Measurements from ENCODE around the gene PPM1D.

PPM1D gene

DNA sequence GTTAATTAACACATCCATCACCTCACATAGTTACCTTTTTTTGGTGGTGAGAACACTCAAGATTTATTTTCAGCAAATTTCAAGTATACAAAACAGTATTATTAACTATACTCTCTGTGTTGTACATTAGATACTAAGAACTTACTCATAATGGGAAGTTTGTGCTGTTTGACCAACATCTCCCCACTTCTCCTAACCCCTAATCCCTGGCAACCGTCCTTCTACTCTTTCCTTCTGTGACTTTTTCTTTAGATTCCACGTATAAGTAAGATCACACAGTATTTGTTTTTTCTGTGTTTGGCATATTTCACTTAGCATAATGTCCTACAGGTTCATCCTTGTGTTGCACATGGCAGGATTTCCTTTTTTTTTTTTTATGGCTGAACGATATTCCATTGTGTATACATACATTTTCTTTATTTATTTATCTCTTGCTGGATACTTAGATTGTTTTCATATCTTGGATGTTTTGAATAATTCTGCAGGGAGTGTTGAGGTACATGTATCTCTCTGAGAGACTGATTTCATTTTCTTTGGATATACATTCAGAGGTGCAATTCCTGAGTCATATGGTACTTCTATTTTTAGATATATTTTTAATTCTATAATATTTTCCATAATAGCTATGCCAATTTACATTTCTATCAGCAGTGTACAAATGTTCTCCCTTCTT is 19.0 kb downstream of the PPM1D start:
- H3F3A ChIP-seq (ENCODE audit: control insufficient read depth, insufficient read depth): peaks cover 4% of the 10 kb centered on the region; the same call in 1 of the 2 replicates
- no peaks in the 10 kb centered on the region for H3K9me3 ChIP-seq (ENCODE audit: control insufficient read depth, insufficient read depth, low read length)
- peaks cover 6% of the 10 kb centered on the region for H4K20me1 ChIP-seq (ENCODE audit: control insufficient read depth, insufficient read depth, low read depth, low read length)
- H3K36me3 ChIP-seq (ENCODE audit: control insufficient read depth, low read length): peaks cover 7% of the 10 kb centered on the region
- no peak overlapping the region for H3K4me2 ChIP-seq (ENCODE audit: low read length)
- peaks cover 96% of the 10 kb centered on the region for H3K79me2 ChIP-seq (ENCODE audit: control insufficient read depth, low read length)
- TF ChIP-seq EZH2phosphoT487 (IDR thresholded peaks at IDR 0.05; ENCODE audit: borderline replicate concordance, low read length): no peak
- TF ChIP-seq, protein P1, sequence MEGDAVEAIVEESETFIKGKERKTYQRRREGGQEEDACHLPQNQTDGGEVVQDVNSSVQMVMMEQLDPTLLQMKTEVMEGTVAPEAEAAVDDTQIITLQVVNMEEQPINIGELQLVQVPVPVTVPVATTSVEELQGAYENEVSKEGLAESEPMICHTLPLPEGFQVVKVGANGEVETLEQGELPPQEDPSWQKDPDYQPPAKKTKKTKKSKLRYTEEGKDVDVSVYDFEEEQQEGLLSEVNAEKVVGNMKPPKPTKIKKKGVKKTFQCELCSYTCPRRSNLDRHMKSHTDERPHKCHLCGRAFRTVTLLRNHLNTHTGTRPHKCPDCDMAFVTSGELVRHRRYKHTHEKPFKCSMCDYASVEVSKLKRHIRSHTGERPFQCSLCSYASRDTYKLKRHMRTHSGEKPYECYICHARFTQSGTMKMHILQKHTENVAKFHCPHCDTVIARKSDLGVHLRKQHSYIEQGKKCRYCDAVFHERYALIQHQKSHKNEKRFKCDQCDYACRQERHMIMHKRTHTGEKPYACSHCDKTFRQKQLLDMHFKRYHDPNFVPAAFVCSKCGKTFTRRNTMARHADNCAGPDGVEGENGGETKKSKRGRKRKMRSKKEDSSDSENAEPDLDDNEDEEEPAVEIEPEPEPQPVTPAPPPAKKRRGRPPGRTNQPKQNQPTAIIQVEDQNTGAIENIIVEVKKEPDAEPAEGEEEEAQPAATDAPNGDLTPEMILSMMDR (IDR thresholded peaks at IDR 0.05; ENCODE audit: low read depth, low read length, poor library complexity, severe bottlenecking): no peak
- no peaks in the 10 kb centered on the region for H3K9me2 ChIP-seq (replicated peaks; ENCODE audit: control insufficient read depth, low read length)
- no peak overlapping the region for H3K27ac ChIP-seq (ENCODE audit: low read depth, low read length)
- no peaks in the 10 kb centered on the region for H3K27me3 ChIP-seq (ENCODE audit: control insufficient read depth, low read length)
- no peaks in the 10 kb centered on the region for H3K4me1 ChIP-seq (ENCODE audit: control insufficient read depth, low read length)
- no peak overlapping the region for H3K4me3 ChIP-seq (ENCODE audit: low read length)

DNA sequence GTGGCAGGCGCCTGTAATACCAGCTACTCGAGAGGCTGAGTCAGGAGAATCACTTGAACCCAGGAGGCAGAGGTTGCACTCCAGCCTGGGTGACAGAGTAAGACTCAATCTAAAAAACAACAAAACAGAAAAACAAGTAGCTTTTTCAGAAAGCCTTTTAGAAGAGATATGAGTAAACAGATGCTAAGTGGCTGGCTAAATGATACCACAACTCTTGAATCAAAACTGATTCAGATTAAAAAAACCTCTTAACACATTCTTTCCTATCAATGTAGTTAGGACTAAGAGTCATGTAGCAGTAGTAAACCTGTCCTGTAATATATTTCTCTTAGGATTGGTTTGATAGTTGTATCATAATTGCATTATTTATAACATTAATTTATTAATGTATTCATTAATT is 23.0 kb downstream of the PPM1D start:
- H3K36me3 ChIP-seq (ENCODE audit: control insufficient read depth, low read length): peaks cover 7% of the 10 kb centered on the region
- H3K9me2 ChIP-seq (replicated peaks; ENCODE audit: control insufficient read depth, low read length): no peaks in the 10 kb centered on the region
- H3K27me3 ChIP-seq (ENCODE audit: control insufficient read depth, low read length): no peaks in the 10 kb centered on the region
- H3K4me2 ChIP-seq (ENCODE audit: low read length): no peak overlapping the region
- no peak overlapping the region for H3K4me3 ChIP-seq (ENCODE audit: low read length)
- TF ChIP-seq, protein P1 (IDR thresholded peaks at IDR 0.05; ENCODE audit: low read depth, low read length, poor library complexity, severe bottlenecking): no peak
- no peak for TF ChIP-seq EZH2phosphoT487 (IDR thresholded peaks at IDR 0.05; ENCODE audit: borderline replicate concordance, low read length)
- no peaks in the 10 kb centered on the region for H3K9me3 ChIP-seq (ENCODE audit: control insufficient read depth, insufficient read depth, low read length)
- no peaks in the 10 kb centered on the region for H3K4me1 ChIP-seq (ENCODE audit: control insufficient read depth, low read length)
- no peaks in the 10 kb centered on the region for H3F3A ChIP-seq (ENCODE audit: control insufficient read depth, insufficient read depth)
- H4K20me1 ChIP-seq (ENCODE audit: control insufficient read depth, insufficient read depth, low read depth, low read length): peaks cover 6% of the 10 kb centered on the region; the same call in 1 of the 2 replicates
- H3K79me2 ChIP-seq (ENCODE audit: control insufficient read depth, low read length): peaks cover 62% of the 10 kb centered on the region
- H3K27ac ChIP-seq (ENCODE audit: low read depth, low read length): no peak overlapping the region

GRCh38 chr17:60623415-60623814 is 23.4 kb downstream of the PPM1D start:
- Histone ChIP-seq H3F3A (ENCODE audit: control insufficient read depth, insufficient read depth) (no peaks in the 10 kb centered on the region), H3K9me2 (replicated peaks; ENCODE audit: control insufficient read depth, low read length) (no peaks in the 10 kb centered on the region), H3K4me2 (ENCODE audit: low read length) (no peak overlapping the region), H3K4me1 (ENCODE audit: control insufficient read depth, low read length) (no peaks in the 10 kb centered on the region), H3K36me3 (ENCODE audit: control insufficient read depth, low read length) (peaks cover 7% of the 10 kb centered on the region), H3K27ac (ENCODE audit: low read depth, low read length) (no peak overlapping the region), H3K9me3 (ENCODE audit: control insufficient read depth, insufficient read depth, low read length) (no peaks in the 10 kb centered on the region), H4K20me1 (ENCODE audit: control insufficient read depth, insufficient read depth, low read depth, low read length) (peaks cover 6% of the 10 kb centered on the region; the same call in 1 of the 2 replicates), H3K27me3 (ENCODE audit: control insufficient read depth, low read length) (no peaks in the 10 kb centered on the region), H3K4me3 (ENCODE audit: low read length) (no peak overlapping the region), H3K79me2 (ENCODE audit: control insufficient read depth, low read length) (peaks cover 60% of the 10 kb centered on the region)
- TF ChIP-seq EZH2phosphoT487 (IDR thresholded peaks at IDR 0.05; ENCODE audit: borderline replicate concordance, low read length): no peak
- TF ChIP-seq, protein P1 (IDR thresholded peaks at IDR 0.05; ENCODE audit: low read depth, low read length, poor library complexity, severe bottlenecking): no peak

All from DOHH2 (cell line).